ENCODE measurements around the gene FUT8. TPM values are rescaled to one million over a fixed set of nuclear protein-coding genes. Genes with fewer than 3 reads are reported as not detected.

FUT8 gene
- total RNA-seq, 1 donor, result 124 TPM

DNA sequence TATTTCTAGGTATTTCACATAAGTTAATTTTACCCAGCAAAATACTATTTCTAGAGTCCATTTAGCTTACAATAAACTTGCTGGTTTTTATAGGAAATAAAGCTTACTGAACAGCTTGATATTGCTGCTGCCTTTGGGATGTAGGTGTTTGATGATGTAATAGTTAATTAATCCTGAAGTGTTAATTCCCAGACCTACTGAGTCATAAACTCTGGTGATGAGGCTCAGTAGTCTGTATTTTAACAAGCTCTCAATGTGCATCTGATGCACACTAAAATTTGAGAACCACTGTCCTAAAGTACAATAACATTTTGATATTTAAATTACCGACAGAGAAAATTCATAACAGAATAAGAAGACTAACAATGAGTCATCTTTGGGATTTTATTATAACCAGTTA, 168.4 kb downstream of the FUT8 start:
- no peak for DNase-seq (ENCODE audit: insufficient read length, low spot score, missing footprints)
- TF ChIP-seq, protein P1, sequence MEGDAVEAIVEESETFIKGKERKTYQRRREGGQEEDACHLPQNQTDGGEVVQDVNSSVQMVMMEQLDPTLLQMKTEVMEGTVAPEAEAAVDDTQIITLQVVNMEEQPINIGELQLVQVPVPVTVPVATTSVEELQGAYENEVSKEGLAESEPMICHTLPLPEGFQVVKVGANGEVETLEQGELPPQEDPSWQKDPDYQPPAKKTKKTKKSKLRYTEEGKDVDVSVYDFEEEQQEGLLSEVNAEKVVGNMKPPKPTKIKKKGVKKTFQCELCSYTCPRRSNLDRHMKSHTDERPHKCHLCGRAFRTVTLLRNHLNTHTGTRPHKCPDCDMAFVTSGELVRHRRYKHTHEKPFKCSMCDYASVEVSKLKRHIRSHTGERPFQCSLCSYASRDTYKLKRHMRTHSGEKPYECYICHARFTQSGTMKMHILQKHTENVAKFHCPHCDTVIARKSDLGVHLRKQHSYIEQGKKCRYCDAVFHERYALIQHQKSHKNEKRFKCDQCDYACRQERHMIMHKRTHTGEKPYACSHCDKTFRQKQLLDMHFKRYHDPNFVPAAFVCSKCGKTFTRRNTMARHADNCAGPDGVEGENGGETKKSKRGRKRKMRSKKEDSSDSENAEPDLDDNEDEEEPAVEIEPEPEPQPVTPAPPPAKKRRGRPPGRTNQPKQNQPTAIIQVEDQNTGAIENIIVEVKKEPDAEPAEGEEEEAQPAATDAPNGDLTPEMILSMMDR (IDR thresholded peaks at IDR 0.05; ENCODE audit: extremely low read depth, low read depth, low read length), result no peak
- Histone ChIP-seq H3K4me3 (ENCODE audit: insufficient read depth, low read length) (no peak overlapping the region), H3K9me3 (ENCODE audit: low read depth, low read length) (no peaks in the 10 kb centered on the region), H3K4me2 (ENCODE audit: insufficient read depth, low read length) (no peak overlapping the region), H3K4me1 (ENCODE audit: insufficient read depth, low read length) (no peaks in the 10 kb centered on the region), H3K27me3 (ENCODE audit: insufficient read depth, low read length) (no peaks in the 10 kb centered on the region), H3K36me3 (ENCODE audit: insufficient read depth, low read length) (no peaks in the 10 kb centered on the region), H2AFZ (ENCODE audit: low read length) (no peak overlapping the region), H3K27ac (ENCODE audit: low read depth, low read length) (no peak overlapping the region), H3K79me2 (ENCODE audit: insufficient read depth, low read length) (no peaks in the 10 kb centered on the region), H4K20me1 (ENCODE audit: insufficient read depth, low read length) (no peaks in the 10 kb centered on the region)

GRCh38 chr14:65581378-65581777, 168.8 kb downstream of the FUT8 start:
- Histone ChIP-seq H3K27ac (ENCODE audit: low read depth, low read length) (no peak overlapping the region), H3K9me3 (ENCODE audit: low read depth, low read length) (no peaks in the 10 kb centered on the region), H3K4me2 (ENCODE audit: insufficient read depth, low read length) (no peak overlapping the region), H3K4me3 (ENCODE audit: insufficient read depth, low read length) (no peak overlapping the region), H3K36me3 (ENCODE audit: insufficient read depth, low read length) (no peaks in the 10 kb centered on the region), H2AFZ (ENCODE audit: low read length) (no peak overlapping the region), H3K4me1 (ENCODE audit: insufficient read depth, low read length) (no peaks in the 10 kb centered on the region), H3K27me3 (ENCODE audit: insufficient read depth, low read length) (no peaks in the 10 kb centered on the region), H4K20me1 (ENCODE audit: insufficient read depth, low read length) (no peaks in the 10 kb centered on the region), H3K79me2 (ENCODE audit: insufficient read depth, low read length) (no peaks in the 10 kb centered on the region)
- DNase-seq (ENCODE audit: insufficient read length, low spot score, missing footprints), result no peak
- TF ChIP-seq, protein P1 (IDR thresholded peaks at IDR 0.05; ENCODE audit: extremely low read depth, low read depth, low read length), result no peak

GRCh38 chr14:65581799-65582198, 169.3 kb downstream of the FUT8 start:
- TF ChIP-seq, protein P1 (IDR thresholded peaks at IDR 0.05; ENCODE audit: extremely low read depth, low read depth, low read length), result no peak

DNA sequence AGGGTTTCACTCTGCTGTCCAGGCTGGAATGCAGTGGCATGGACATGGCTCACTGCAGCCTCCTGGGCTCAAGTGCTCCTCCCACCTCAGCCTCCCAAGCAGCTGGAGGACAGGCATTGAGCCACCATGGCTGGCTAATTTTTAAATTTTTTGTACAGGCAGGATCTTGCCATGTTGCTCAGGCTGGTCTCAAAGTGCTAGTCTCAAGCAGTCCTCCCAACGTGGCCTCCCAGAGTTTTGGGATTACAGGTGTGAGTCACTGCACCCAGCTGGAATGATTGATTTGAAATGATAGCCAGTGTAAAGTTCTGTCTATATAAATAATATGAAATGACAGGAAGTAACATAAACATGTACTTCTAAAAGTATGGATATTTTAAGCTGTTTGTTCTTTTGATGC, 172.7 kb downstream of the FUT8 start:
- no peak for DNase-seq (ENCODE audit: insufficient read length, low spot score, missing footprints)
- H4K20me1 ChIP-seq (ENCODE audit: insufficient read depth, low read length), result no peaks in the 10 kb centered on the region
- H3K4me3 ChIP-seq (ENCODE audit: insufficient read depth, low read length), result no peak overlapping the region
- TF ChIP-seq, protein P1 (IDR thresholded peaks at IDR 0.05; ENCODE audit: extremely low read depth, low read depth, low read length), result no peak
- no peak overlapping the region for H3K4me2 ChIP-seq (ENCODE audit: insufficient read depth, low read length)
- no peaks in the 10 kb centered on the region for H3K9me3 ChIP-seq (ENCODE audit: low read depth, low read length)
- no peak overlapping the region for H3K27ac ChIP-seq (ENCODE audit: low read depth, low read length)
- no peaks in the 10 kb centered on the region for H3K27me3 ChIP-seq (ENCODE audit: insufficient read depth, low read length)
- no peaks in the 10 kb centered on the region for H3K4me1 ChIP-seq (ENCODE audit: insufficient read depth, low read length)
- no peaks in the 10 kb centered on the region for H3K79me2 ChIP-seq (ENCODE audit: insufficient read depth, low read length)
- no peaks in the 10 kb centered on the region for H3K36me3 ChIP-seq (ENCODE audit: insufficient read depth, low read length)
- H2AFZ ChIP-seq (ENCODE audit: low read length), result no peak overlapping the region

More at GRCh38 chr14:65581799-65582198, 169.3 kb downstream of the FUT8 start:
- no peak overlapping the region for H3K4me2 ChIP-seq (ENCODE audit: insufficient read depth, low read length)
- H3K36me3 ChIP-seq (ENCODE audit: insufficient read depth, low read length), result no peaks in the 10 kb centered on the region
- no peaks in the 10 kb centered on the region for H4K20me1 ChIP-seq (ENCODE audit: insufficient read depth, low read length)
- DNase-seq (ENCODE audit: insufficient read length, low spot score, missing footprints), result no peak
- H3K4me1 ChIP-seq (ENCODE audit: insufficient read depth, low read length), result no peaks in the 10 kb centered on the region
- H3K27me3 ChIP-seq (ENCODE audit: insufficient read depth, low read length), result no peaks in the 10 kb centered on the region
- no peak overlapping the region for H3K27ac ChIP-seq (ENCODE audit: low read depth, low read length)
- H3K4me3 ChIP-seq (ENCODE audit: insufficient read depth, low read length), result no peak overlapping the region
- no peaks in the 10 kb centered on the region for H3K9me3 ChIP-seq (ENCODE audit: low read depth, low read length)
- H3K79me2 ChIP-seq (ENCODE audit: insufficient read depth, low read length), result no peaks in the 10 kb centered on the region
- no peak overlapping the region for H2AFZ ChIP-seq (ENCODE audit: low read length)
